Activated CD4-positive, alpha-beta T cell treated with anti-CD3 and anti-CD28 coated beads, Interleukin-10, Interleukin-2, amounts not matched to agents 100 ng/mL and 50 ng/mL, durations not matched to agents 16 hours and 8 hours (primary cell): ENCODE measurements around the gene KRTAP2-4.
"Not testable (repeated sequence)": the region's sequence is repeated elsewhere in the genome, so short reads cannot be mapped to it uniquely, and the experiment has no call there.

ENCODE experiments used
- DNase-seq: peaks from one replicate; pipeline ENCODE4 v3.0.0-alpha.2; 2020

Gene KRTAP2-4

DNA sequence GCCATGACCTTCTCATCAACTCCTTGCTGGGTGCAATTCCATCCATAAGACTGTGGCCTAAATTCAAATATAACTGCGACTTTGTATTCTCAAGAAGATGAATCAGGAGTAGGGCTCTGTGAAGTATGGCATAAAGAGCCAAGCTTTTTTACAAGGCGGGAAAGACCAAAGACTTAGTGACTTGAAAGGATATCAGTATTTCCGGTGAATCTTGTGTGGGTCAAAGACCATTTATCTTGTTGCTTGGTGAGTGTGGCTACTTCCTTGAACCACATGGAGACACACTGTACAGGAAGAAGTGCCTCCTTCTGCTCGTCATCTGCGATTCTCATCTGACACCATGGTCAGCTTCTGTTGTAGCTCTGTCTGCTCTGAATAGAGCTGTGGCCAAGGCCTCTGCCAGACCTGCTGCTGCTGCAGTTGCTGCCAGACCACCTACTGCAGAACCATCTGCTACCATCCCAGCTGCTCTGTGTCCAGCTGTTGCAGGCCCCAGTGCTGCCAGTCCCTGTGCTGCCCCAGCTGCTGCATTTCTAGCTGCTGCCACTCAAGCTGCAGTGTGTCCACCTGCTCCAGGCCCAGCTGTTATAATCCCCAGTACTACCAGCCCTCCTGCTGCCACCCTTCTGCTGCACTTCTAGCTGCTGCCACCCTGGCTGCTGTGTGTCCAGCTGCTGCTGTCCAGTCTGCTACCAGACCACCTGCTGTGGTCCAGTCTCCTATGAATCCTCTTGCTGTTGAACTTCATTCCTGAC is 6.1 kb upstream of the KRTAP2-4 start:
- DNase-seq: no peak

DNA sequence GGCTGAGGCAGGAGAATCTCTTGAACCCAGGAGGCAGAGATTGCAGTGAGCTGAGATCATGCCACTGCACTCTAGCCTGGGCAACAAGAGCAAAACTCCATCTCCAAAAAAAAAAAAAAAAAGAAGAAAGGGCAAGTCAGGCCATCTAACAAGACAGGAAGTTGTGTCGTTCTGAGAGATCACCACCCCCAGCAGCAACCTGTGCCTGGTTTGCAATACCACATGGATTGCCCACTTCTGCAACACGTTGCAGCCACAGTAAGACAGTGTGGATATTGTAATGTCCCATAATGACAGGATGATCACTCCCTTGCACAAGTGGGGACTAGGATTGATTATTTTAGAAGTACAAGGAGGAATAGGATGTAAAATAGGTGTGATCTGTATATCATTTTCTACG is 3.4 kb upstream of the KRTAP2-4 start:
- no peak for DNase-seq

DNA sequence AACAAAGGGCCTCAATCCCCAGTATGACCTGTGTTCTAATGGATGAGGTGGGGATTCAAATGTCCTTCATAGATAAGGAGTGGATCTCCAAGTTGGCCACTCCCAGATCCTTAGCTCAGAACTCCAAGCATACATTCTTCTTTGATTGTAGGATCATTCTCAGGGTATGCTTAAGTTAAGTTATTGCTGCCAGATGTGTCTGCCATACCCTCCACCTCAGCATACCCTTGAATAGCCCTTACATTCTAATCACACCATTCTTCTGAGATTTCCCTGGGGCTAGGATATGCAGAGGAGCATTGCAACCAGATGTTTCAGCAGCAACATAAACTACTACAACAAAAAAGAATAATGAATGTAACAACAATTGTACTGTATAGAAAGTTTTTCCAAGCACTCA is 1.6 kb upstream of the KRTAP2-4 start:
- DNase-seq: no peak

DNA sequence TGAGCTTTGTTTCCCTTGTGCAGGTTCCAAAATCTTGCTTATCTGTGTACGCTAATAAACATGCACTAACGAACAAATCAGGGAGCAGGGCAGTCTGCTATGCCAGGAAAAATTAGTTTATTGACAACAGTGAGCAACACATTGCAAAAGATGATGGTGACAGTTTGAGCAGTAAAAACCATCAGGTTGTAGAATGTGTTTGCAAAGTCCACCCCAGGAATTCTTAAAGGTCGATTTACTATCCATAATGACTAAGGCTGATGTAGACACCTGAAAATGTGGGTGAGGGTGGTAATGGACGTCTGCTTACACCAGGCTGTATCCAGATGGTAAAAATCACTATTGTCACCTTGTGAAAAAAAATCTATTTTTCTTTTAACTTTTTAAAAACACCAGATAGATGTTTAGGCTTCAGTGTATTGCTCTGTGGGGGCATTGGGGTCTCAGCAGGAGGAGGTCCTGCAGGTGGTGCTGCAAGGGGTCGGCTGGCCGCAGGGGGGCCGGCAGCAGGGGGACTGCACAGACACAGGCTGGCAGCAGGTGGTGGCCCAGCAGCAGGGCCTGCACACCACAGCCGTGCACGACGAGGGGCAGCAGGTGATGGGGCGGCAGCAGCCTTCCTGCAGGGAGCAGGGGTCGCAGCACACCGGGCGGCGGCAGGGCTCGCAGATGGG is 526 bp downstream of the KRTAP2-4 start:
- DNase-seq: not testable (repeated sequence)

DNA sequence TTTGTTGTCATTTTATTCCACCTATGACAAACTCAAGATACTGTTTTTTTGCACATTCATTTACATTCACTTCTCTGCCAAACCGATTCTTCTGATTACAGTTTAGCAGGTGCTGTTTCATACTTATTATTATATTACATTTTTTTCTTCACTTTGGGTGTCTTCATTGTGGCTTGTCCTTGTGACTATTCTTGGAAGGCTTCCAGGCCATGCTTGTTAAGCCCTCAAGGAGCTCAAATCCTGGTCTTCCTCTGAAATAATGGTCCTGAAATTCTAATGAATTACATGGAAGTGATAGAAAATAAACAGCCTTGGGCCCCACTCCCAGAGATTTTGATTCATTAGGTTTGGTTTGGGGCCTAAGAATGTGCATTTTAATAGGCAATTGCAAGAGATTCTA is 1.4 kb downstream of the KRTAP2-4 start:
- no peak for DNase-seq

DNA sequence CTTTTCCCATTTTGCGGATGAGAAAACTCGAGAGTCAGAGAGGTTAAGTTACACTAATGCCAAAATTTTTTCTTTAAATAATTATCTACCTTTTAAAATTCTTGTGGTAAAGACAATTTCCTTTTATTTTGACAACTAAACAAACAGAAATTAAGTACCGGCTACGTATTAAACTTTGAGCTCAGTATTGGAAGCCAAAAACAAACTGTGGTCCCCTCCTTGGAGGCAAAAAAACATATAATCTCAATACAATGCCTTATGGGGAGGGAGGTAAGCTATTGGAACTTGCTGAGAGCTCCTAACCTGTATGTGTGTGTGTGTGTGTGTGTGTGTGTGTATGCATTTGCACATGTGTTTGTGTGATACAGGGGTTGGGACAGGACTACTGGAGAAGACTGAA is 2.2 kb downstream of the KRTAP2-4 start:
- no peak for DNase-seq

DNA sequence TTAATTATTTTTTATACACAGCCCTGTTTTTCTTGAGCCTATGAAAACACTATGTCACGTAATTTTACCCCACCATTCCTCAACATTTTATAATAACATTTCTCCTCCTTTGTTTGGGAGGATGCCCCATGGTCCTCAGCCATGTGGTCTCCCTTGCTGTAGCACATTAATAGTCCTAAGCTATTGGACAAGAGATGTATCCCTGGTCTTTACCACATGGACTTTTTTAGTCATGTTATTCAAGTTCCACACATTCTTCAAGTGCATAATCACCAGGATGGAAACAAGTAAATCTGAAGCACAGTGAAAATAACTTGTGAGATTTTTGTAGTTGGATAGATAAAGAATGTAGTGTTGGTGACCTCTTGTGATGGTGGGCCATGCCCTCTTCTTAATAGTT is 3.7 kb downstream of the KRTAP2-4 start:
- DNase-seq: no peak

DNA sequence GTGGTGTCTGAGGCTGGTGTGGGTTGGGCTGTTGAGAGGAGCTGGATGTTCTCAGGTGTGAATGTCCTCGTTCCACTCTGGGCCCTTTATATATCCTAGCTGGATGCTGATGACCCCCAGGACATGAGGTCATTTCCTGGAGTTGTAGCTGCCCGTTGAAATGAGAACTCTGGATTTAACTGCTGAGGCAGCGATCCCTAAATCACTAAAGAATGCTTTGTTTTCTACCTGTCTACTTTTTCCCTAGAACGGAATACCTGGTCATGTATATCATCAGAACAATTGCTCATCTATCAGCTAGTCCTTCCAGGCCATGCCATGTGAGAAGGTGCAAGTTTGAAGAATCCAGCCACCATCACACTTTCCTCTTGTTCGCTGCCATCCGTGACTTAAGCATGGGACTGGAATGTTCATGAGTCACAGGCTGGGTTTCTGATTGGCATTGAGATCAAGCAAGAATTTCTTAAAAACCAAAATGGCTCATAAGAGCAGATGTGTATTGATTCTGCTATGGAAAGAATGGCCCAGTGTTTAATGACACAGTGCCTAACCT is 5.6 kb downstream of the KRTAP2-4 start, which contains the start of gene KRTAP2-3:
Gene KRTAP2-3, minus strand, starts transcription at position 63 of the 553 bp plus-strand sequence. CDS start 64 bp downstream, outside the sequence.
- no peak for DNase-seq

DNA sequence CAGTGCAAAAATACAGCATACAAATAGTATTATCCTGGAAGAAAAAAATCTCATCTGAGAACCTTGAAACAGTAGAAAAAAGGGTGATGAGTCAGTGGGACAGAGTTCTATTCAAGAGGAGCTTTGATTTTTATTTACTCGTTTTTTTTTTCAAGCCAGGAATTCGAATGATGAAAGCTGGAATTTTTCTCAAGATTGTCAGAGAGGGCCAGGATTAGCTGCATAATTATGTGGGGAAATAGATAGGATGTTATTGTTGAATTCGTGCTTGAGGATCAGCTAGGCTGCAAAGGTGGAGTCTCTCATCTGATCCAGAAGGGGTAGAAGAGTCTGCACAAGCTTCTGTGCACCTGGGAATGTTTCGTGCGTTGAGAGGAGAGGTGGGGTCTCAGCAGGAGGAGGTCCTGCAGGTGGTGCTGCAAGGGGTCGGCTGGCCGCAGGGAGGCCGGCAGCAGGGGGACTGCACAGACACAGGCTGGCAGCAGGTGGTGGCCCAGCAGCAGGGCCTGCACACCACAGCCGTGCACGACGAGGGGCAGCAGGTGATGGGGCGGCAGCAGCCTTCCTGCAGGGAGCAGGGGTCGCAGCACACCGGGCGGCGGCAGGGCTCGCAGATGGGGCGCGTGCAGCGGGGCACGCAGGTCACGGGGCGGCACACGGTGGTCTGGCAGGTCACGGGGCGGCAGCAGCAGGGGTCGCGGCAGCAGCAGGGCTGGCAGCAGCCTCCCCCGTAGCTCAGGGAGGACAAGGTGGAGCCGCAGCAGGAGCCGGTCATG is 6.2 kb downstream of the KRTAP2-4 start:
- not testable (repeated sequence) for DNase-seq

DNA sequence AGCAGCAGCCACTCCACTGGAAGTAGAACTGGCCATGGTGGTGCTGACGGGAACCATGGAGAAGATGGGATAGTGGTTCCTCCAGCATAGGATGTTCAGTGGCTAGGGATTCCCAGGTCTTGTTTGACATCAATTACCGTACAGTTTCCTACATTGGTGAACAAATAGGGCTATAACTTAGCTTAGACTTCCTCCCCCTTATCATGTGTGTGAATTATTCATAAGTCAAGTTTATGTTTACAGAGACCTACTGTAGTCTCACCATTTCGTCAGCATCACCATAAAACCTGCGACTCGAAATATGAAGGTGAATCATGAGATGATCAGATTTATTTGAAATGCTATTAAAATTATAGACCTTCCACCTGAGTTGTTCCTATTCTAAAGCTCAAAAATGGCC is 6.9 kb downstream of the KRTAP2-4 start:
- DNase-seq: no peak

DNA sequence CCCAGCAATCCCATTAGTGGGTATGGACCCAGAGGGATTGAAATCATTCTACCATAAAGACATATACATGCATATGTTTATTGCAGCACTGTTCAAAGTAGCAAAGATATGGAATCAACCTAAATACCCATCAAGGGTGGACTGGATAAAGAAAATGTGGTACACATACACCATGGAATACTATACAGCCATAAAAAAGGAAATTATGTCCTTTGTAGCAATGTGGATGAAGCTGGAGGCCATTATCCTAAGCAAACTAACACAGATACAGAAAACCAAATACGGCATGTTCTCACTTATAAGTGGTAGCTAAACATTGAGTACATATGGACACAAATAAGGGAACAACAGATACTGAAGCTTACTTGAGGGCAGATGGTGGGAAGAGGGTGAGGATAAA is 8.1 kb downstream of the KRTAP2-4 start:
- DNase-seq: no peak

DNA sequence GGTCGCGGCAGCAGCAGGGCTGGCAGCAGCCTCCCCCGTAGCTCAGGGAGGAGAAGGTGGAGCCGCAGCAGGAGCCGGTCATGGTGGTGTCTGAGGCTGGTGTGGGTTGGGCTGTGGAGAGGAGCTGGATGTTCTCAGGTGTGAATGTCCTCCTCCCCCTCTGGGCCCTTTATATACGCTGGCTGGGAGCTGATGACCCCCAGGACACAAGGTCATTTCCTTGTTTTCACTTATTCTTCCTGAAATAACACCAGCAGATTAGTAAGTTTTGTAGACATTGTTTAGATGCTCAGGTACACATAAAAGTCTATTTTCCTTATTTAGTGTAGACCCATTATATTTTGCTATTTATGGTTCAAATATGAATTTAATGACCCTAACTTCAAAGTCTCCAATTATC is 10.5 kb downstream of the KRTAP2-4 start, which contains the start of gene KRTAP2-2:
Gene KRTAP2-2, minus strand, starts transcription at position 101 of the 400 bp plus-strand sequence. Its CDS starts 19 bp downstream, at position 82.
- not testable (repeated sequence) for DNase-seq

DNA sequence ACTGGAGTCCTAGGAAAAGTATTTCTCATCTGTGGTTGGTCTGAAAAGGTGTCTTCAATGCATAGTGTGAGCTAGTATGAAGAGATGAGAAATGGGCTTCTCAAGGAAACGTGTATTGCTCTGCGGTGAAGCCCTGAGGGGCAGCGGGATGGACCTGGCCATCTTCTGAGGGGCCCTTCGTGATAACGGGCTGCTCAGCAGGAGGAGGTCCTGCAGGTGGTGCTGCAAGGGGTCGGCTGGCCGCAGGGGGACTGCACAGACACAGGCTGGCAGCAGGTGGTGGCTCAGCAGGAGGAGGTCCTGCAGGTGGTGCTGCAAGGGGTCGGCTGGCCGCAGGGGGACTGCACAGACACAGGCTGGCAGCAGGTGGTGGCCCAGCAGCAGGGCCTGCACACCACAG is 11.1 kb downstream of the KRTAP2-4 start:
- not testable (repeated sequence) for DNase-seq

DNA sequence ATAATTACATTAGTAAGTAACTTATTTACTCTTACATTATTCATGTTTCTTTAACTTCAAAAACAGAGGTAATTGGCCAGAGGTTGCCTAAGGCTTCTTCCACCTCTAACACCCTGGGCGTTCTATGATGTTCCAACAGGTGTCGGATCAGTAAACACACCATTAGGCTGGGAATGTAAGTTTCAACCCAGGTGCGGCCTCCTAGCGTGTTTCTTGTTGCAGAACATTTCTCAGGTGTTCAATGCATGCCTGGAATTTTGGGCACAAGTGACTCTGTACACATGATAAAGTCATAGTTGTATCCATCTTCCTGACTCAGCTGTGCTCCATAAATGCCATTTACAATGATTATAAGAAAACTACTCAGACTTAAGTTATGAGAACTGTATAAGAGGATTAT is 11.7 kb downstream of the KRTAP2-4 start:
- no peak for DNase-seq

DNA sequence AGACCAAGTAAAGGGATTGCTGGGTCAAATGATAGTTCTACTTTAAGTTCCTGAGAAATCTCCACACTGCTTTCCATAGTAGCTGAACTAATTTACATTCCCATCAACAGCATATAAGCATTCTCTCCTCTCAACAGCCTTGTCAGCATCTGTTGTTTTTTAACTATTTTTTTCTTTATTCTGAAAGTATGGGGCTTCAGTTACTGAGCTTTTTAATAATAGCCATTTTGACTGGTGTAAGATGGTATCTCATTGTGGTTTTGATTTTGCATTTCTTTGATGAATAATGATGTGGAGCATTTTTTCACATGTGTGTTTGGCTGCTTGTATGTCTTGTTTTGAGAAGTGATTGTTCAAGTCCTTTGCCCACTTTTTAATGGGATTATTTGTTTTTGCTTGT is 13.1 kb downstream of the KRTAP2-4 start:
- no peak for DNase-seq

DNA sequence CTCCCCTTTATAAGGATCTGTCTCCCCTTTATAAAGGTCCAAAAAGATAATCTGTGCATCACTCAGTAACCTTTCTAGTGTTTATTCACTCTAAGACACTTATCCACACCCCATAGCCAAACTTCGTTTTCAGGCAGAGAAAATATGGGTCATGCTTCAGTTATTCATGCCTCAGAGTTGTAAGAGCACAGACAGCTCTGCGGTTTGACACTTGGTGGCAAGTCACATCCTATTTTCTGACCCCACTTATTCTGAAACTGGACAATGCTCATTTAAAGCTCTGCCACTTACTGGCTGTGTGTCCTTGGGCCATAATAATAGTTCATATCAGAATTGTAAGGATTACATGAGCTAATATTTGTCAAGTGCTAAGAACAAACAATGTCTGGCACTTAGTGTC is 16.6 kb downstream of the KRTAP2-4 start:
- no peak for DNase-seq

DNA sequence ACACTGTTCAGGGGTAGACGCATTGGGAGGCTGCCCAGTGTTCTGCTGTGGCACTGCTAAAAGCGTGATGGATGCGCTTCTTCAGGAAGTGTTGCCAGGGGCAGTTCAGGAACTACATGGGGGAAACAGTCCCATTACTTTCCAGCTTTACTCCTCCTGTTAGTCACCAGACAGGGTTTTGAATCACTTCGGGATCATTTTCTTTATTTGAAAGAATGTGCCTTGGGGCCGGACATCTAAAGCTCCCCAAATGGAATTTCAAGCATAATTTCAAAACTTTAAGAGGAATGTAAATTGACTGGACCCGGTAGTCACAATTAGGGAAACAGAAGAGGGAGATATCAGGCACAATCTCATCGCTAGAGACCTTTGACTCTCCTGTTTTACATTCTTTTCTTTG is 17.2 kb downstream of the KRTAP2-4 start:
- no peak for DNase-seq

DNA sequence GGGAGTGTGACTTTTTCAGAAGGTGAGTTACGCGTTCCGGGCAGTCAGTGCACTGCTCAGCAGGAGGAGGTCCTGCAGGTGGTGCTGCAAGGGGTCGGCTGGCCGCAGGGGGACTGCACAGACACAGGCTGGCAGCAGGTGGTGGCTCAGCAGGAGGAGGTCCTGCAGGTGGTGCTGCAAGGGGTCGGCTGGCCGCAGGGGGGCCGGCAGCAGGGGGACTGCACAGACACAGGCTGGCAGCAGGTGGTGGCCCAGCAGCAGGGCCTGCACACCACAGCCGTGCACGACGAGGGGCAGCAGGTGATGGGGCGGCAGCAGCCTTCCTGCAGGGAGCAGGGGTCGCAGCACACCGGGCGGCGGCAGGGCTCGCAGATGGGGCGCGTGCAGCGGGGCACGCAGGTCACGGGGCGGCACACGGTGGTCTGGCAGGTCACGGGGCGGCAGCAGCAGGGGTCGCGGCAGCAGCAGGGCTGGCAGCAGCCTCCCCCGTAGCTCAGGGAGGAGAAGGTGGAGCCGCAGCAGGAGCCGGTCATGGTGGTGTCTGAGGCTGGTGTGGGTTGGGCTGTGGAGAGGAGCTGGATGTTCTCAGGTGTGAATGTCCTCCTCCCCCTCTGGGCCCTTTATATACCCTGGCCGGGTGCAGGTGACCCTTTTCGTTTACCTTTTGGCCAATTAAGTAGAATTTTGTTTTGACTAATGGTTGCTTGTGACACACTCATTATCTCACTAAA is 18.8 kb downstream of the KRTAP2-4 start, which contains the start of gene KRTAP2-1:
Gene KRTAP2-1, minus strand, starts transcription at position 582 of the 731 bp plus-strand sequence. Its CDS starts 49 bp downstream, at position 533.
- DNase-seq: not testable (repeated sequence)

DNA sequence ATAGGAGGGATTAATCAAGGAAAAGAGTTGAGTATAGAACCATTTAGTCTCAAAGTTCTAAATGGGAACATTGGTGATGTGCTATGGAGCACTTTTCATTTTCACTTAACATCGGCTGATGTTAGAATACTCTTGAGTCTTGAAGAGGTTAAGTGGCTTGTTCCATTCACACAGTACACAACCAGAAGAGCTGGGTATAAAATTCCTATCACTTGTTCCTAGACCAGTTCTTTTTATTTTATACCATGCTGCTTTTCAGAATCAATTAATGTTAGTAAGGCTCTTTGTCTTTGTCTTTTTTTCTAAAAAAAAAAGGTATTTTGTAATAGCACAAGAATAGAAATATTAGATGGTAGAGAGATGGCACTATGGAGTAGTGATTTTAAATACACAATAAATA is 22.7 kb downstream of the KRTAP2-4 start:
- DNase-seq: no peak

DNA sequence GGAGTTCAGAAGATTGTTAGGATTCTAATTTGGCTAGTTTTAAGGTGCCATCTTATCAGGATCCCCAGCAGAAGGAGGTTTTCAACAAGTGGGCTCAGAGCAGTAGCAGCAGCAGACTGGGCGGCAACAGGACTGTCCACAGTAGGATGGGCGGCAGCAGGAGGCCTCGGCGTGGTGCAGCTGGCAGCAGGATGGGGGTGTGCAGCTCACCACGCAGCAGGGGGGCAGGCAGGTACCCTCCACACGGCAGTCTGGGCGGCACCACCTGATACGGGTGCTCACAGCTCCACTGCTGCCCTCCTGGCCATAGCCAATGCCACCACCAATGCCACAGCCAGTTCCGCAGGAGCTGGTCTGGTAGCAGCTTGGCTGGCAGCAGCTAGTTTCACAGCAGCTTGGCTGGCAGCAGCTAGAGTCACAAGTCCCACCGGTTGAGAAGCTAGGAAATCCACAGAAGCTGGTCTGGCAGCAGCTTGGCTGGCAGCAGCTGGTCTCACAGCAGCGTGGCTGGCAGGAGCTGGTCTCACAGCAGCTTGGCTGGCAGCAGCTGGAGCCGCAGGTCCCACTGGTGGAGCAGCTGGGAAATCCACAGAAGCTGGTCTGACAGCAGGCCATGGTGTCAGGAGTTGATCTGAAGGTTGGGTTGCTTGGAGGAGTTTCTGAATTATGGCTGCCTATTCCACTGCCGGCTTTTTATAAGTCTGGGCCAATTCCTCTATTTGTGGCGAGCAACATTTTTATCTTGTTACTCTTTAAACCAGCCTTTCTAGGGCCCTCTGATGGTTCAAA is 24.7 kb downstream of the KRTAP2-4 start, which contains the start of gene KRTAP1-1:
Gene KRTAP1-1, minus strand, starts transcription at position 668 of the 789 bp plus-strand sequence. Its CDS starts 53 bp downstream, at position 615.
- not testable (repeated sequence) for DNase-seq

DNA sequence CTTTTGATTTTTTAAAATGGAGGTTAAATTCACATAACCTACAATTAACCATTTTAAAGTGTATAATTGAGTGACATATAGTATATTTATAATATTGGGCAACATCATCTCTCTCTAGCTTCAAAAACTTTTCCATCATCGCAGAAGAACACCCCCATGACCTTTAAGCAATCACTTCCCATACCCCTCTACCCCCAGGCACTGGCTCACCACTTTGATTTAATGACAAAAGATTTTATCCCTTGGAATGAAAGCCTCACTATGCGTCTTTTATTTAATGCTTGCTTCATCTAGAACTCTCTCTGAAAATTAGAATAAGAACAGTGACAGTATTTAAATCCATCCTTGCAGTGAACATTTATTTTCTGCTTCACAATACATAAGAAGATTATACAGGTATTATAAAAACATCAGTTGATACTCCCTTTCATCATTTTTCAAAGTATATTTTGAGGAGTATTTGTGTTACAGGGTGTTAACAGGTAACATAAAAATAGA is 27.8 kb downstream of the KRTAP2-4 start:
- no peak for DNase-seq
